WTC11 (cell line): Measurements from ENCODE around the gene ADAM22.

Experiments used
- CTCF ChIP-seq: fragments of 200-600 bp; IDR thresholded peaks from 2 replicates; pipeline ENCODE4 v1.8.0; 2022; ENCODE audit warnings: antibody characterized with exemption
- JUN ChIP-seq: sonication (generic); formaldehyde crosslinking; IDR thresholded peaks from 2 replicates; pipeline ENCODE4 v1.8.0; 2023; ENCODE audit warnings: mild to moderate bottlenecking, missing genetic modification reagents
- MXD4 ChIP-seq: fragments of 250-450 bp; sonication (Bioruptor Pico); IDR thresholded peaks from 2 replicates; pipeline ENCODE4 v1.8.0; 2021; ENCODE audit warnings: mild to moderate bottlenecking, moderate library complexity, borderline replicate concordance
- NFE2L1 ChIP-seq: sonication (generic); formaldehyde crosslinking; IDR thresholded peaks from 2 replicates; pipeline ENCODE4 v1.8.1; 2023; ENCODE audit warnings: missing genetic modification reagents
- TCF7 ChIP-seq: sonication (generic); formaldehyde crosslinking; IDR thresholded peaks from 2 replicates; pipeline ENCODE4 v1.8.0; 2022; ENCODE audit warnings: mild to moderate bottlenecking, low read depth, missing genetic modification reagents, moderate library complexity
- TF ChIP-seq, protein P1 (sequence below): fragments of 250-450 bp; sonication (Bioruptor Pico); IDR thresholded peaks from 2 replicates; pipeline ENCODE4 v1.9.0; 2021; ENCODE audit warnings: mild to moderate bottlenecking
- TF ChIP-seq, protein P2 (sequence below): sonication (generic); formaldehyde crosslinking; IDR thresholded peaks from 2 replicates; pipeline ENCODE4 v1.8.1; 2023; ENCODE audit warnings: mild to moderate bottlenecking, missing genetic modification reagents
- TF ChIP-seq, protein P3 (sequence below): sonication (generic); formaldehyde crosslinking; IDR thresholded peaks from 2 replicates; pipeline ENCODE4 v1.8.1; 2022; ENCODE audit warnings: low read depth, missing genetic modification reagents, borderline replicate concordance
- TF ChIP-seq, protein P4 (sequence below): sonication (generic); formaldehyde crosslinking; IDR thresholded peaks from 2 replicates; pipeline ENCODE4 v1.8.1; 2023; ENCODE audit warnings: mild to moderate bottlenecking, missing genetic modification reagents
- TF ChIP-seq, protein P5 (sequence below): sonication (generic); formaldehyde crosslinking; IDR thresholded peaks from 2 replicates; pipeline ENCODE4 v1.8.0; 2022; ENCODE audit warnings: mild to moderate bottlenecking, missing genetic modification reagents

- TF ChIP-seq CTCF (peak; percentile 19; the same call in 1 of the 2 replicates), MXD4 (no peak), NFE2L1 (CRISPR knock-in tag) (peak; percentile 73; the same call in 1 of the 2 replicates), JUN (CRISPR knock-in tag) (no peak), TCF7 (CRISPR knock-in tag) (no peak)
- TF ChIP-seq, protein P1, sequence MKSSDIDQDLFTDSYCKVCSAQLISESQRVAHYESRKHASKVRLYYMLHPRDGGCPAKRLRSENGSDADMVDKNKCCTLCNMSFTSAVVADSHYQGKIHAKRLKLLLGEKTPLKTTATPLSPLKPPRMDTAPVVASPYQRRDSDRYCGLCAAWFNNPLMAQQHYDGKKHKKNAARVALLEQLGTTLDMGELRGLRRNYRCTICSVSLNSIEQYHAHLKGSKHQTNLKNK (CRISPR knock-in tag): no peak
- TF ChIP-seq, protein P2, sequence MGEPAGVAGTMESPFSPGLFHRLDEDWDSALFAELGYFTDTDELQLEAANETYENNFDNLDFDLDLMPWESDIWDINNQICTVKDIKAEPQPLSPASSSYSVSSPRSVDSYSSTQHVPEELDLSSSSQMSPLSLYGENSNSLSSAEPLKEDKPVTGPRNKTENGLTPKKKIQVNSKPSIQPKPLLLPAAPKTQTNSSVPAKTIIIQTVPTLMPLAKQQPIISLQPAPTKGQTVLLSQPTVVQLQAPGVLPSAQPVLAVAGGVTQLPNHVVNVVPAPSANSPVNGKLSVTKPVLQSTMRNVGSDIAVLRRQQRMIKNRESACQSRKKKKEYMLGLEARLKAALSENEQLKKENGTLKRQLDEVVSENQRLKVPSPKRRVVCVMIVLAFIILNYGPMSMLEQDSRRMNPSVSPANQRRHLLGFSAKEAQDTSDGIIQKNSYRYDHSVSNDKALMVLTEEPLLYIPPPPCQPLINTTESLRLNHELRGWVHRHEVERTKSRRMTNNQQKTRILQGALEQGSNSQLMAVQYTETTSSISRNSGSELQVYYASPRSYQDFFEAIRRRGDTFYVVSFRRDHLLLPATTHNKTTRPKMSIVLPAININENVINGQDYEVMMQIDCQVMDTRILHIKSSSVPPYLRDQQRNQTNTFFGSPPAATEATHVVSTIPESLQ (CRISPR knock-in tag): no peak
- TF ChIP-seq, protein P3, sequence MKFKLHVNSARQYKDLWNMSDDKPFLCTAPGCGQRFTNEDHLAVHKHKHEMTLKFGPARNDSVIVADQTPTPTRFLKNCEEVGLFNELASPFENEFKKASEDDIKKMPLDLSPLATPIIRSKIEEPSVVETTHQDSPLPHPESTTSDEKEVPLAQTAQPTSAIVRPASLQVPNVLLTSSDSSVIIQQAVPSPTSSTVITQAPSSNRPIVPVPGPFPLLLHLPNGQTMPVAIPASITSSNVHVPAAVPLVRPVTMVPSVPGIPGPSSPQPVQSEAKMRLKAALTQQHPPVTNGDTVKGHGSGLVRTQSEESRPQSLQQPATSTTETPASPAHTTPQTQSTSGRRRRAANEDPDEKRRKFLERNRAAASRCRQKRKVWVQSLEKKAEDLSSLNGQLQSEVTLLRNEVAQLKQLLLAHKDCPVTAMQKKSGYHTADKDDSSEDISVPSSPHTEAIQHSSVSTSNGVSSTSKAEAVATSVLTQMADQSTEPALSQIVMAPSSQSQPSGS (CRISPR knock-in tag): no peak
- TF ChIP-seq, protein P4, sequence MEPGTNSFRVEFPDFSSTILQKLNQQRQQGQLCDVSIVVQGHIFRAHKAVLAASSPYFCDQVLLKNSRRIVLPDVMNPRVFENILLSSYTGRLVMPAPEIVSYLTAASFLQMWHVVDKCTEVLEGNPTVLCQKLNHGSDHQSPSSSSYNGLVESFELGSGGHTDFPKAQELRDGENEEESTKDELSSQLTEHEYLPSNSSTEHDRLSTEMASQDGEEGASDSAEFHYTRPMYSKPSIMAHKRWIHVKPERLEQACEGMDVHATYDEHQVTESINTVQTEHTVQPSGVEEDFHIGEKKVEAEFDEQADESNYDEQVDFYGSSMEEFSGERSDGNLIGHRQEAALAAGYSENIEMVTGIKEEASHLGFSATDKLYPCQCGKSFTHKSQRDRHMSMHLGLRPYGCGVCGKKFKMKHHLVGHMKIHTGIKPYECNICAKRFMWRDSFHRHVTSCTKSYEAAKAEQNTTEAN (CRISPR knock-in tag): no peak
- TF ChIP-seq, protein P5, sequence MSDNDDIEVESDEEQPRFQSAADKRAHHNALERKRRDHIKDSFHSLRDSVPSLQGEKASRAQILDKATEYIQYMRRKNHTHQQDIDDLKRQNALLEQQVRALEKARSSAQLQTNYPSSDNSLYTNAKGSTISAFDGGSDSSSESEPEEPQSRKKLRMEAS: no peak
Measured at GRCh38 chr7:87926581-87927461, 7.2 kb upstream of the ADAM22 start.
